Muscle layer of colon (tissue), 2 donors: ENCODE measurements around the gene HDDC2.

ENCODE experiments used
- H3K27ac ChIP-seq: one replicate; pipeline ENCODE4 v1.7.0; 2013; ENCODE audit warnings: low read depth, mild to moderate bottlenecking, low read length, moderate library complexity
- H3K27me3 ChIP-seq, 2 donors: one replicate each; pipeline ENCODE4 v1.7.0; 2013; ENCODE audit warnings: low read length in 2 of 2, mild to moderate bottlenecking in 2 of 2; ENCODE audit not compliant: insufficient read depth in 2 of 2, control insufficient read depth in 1 of 2
- H3K36me3 ChIP-seq: one replicate; pipeline ENCODE4 v1.7.0; 2013; ENCODE audit warnings: mild to moderate bottlenecking, low read length; ENCODE audit not compliant: insufficient read depth
- H3K4me1 ChIP-seq: one replicate; pipeline ENCODE4 v1.7.0; 2013; ENCODE audit warnings: mild to moderate bottlenecking, low read length; ENCODE audit not compliant: insufficient read depth
- H3K4me3 ChIP-seq, 2 donors: one replicate each; pipeline ENCODE4 v1.7.0; 2013; ENCODE audit warnings: low read length in 2 of 2, low read depth in 1 of 2, mild to moderate bottlenecking in 1 of 2, moderate library complexity in 1 of 2
- H3K9ac ChIP-seq: one replicate; pipeline ENCODE4 v1.7.0; 2013; ENCODE audit warnings: low read length
- H3K9me3 ChIP-seq: one replicate; pipeline ENCODE4 v1.7.0; 2013; ENCODE audit warnings: mild to moderate bottlenecking, low read length
- donor health status: abdominal sarcoma.
- donor health status: Adenocarcinoma of cecum.

Gene HDDC2

GRCh38 chr6:125267806-125268523 lies 33.8 kb downstream of the HDDC2 start:
- Histone ChIP-seq H3K27me3 (no peaks in the 10 kb centered on the region), H3K27ac (no peak overlapping the region), H3K4me3 (no peak overlapping the region), H3K4me1 (no peaks in the 10 kb centered on the region), H3K9me3 (no peaks in the 10 kb centered on the region), H3K9ac (no peak overlapping the region), H3K36me3 (peaks cover 9% of the 10 kb centered on the region)

GRCh38 chr6:125264476-125264875 lies 37.3 kb downstream of the HDDC2 start:
- H3K9ac ChIP-seq, result no peak overlapping the region
- no peak overlapping the region for H3K27ac ChIP-seq
- H3K4me3 ChIP-seq, result no peak overlapping the region
- no peaks in the 10 kb centered on the region for H3K36me3 ChIP-seq
- no peaks in the 10 kb centered on the region for H3K4me1 ChIP-seq
- H3K27me3 ChIP-seq, result no peaks in the 10 kb centered on the region
- H3K9me3 ChIP-seq, result no peaks in the 10 kb centered on the region

GRCh38 chr6:125262016-125263013 lies 39.5 kb downstream of the HDDC2 start:
- Histone ChIP-seq H3K4me1 (no peaks in the 10 kb centered on the region), H3K27me3 (no peaks in the 10 kb centered on the region), H3K27ac (no peak overlapping the region), H3K36me3 (no peaks in the 10 kb centered on the region), H3K4me3 (no peak overlapping the region), H3K9me3 (no peaks in the 10 kb centered on the region), H3K9ac (no peak overlapping the region)

GRCh38 chr6:125259354-125259736 lies 42.4 kb downstream of the HDDC2 start:
- H3K27me3 ChIP-seq, result no peaks in the 10 kb centered on the region
- no peaks in the 10 kb centered on the region for H3K4me1 ChIP-seq
- no peak overlapping the region for H3K27ac ChIP-seq
- H3K9me3 ChIP-seq, result no peaks in the 10 kb centered on the region
- H3K4me3 ChIP-seq, result no peak overlapping the region
- no peak overlapping the region for H3K9ac ChIP-seq
- no peaks in the 10 kb centered on the region for H3K36me3 ChIP-seq

GRCh38 chr6:125258651-125259353 lies 43.0 kb downstream of the HDDC2 start:
- Histone ChIP-seq H3K9ac (no peak overlapping the region), H3K27me3 (no peaks in the 10 kb centered on the region), H3K27ac (no peak overlapping the region), H3K4me1 (no peaks in the 10 kb centered on the region), H3K4me3 (no peak overlapping the region), H3K9me3 (no peaks in the 10 kb centered on the region), H3K36me3 (no peaks in the 10 kb centered on the region)

- Histone ChIP-seq H3K4me1 (no peaks in the 10 kb centered on the region), H3K27ac (no peak overlapping the region), H3K27me3 (no peaks in the 10 kb centered on the region), H3K36me3 (no peaks in the 10 kb centered on the region), H3K4me3 (no peak overlapping the region), H3K9me3 (no peaks in the 10 kb centered on the region), H3K9ac (no peak overlapping the region)
Measured at GRCh38 chr6:125257351-125257750, 44.4 kb downstream of the HDDC2 start.

- peaks cover 7% of the 10 kb centered on the region for H3K4me1 ChIP-seq
- no peak overlapping the region for H3K4me3 ChIP-seq
- no peak overlapping the region for H3K9ac ChIP-seq
- no peaks in the 10 kb centered on the region for H3K27me3 ChIP-seq
- H3K9me3 ChIP-seq, result no peaks in the 10 kb centered on the region
- H3K36me3 ChIP-seq, result no peaks in the 10 kb centered on the region
- H3K27ac ChIP-seq, result no peak overlapping the region
Measured at GRCh38 chr6:125255201-125255600, 46.6 kb downstream of the HDDC2 start.

- no peak overlapping the region for H3K4me3 ChIP-seq
- no peaks in the 10 kb centered on the region for H3K27me3 ChIP-seq
- no peak overlapping the region for H3K9ac ChIP-seq
- no peaks in the 10 kb centered on the region for H3K9me3 ChIP-seq
- peaks cover 7% of the 10 kb centered on the region for H3K4me1 ChIP-seq
- no peaks in the 10 kb centered on the region for H3K36me3 ChIP-seq
- H3K27ac ChIP-seq, result no peak overlapping the region
Measured at GRCh38 chr6:125254321-125254720, 47.4 kb downstream of the HDDC2 start.

GRCh38 chr6:125253881-125254280 lies 47.9 kb downstream of the HDDC2 start:
- no peaks in the 10 kb centered on the region for H3K36me3 ChIP-seq
- H3K27me3 ChIP-seq, result no peaks in the 10 kb centered on the region
- H3K9me3 ChIP-seq, result no peaks in the 10 kb centered on the region
- no peak overlapping the region for H3K27ac ChIP-seq
- H3K9ac ChIP-seq, result no peak overlapping the region
- H3K4me1 ChIP-seq, result peaks cover 7% of the 10 kb centered on the region
- H3K4me3 ChIP-seq, result no peak overlapping the region

- Histone ChIP-seq H3K4me1 (peaks cover 7% of the 10 kb centered on the region), H3K27ac (no peak overlapping the region), H3K4me3 (no peak overlapping the region), H3K27me3 (no peaks in the 10 kb centered on the region), H3K9me3 (no peaks in the 10 kb centered on the region), H3K9ac (no peak overlapping the region), H3K36me3 (no peaks in the 10 kb centered on the region)
Measured at GRCh38 chr6:125252891-125253290, 48.9 kb downstream of the HDDC2 start.

GRCh38 chr6:125251516-125252220 lies 50.1 kb downstream of the HDDC2 start:
- no peak overlapping the region for H3K9ac ChIP-seq
- H3K4me1 ChIP-seq, result peaks cover 7% of the 10 kb centered on the region
- H3K36me3 ChIP-seq, result no peaks in the 10 kb centered on the region
- no peak overlapping the region for H3K4me3 ChIP-seq
- H3K27me3 ChIP-seq, result no peaks in the 10 kb centered on the region
- H3K9me3 ChIP-seq, result no peaks in the 10 kb centered on the region
- no peak overlapping the region for H3K27ac ChIP-seq
